Suppressor macrophage (primary cell): ENCODE data around the gene GGTA1.
A peak's percentile ranks its signal among the peaks of the same experiment; 100 is the strongest.
"Not testable (repeated sequence)": the region's sequence is repeated elsewhere in the genome, so short reads cannot be mapped to it uniquely, and the experiment has no call there.

Experiments
- DNase-seq, 4 experiments: peaks; one replicate each; pipeline ENCODE4 v3.0.0-alpha.2; 2020 to 2022
- total RNA-seq, 17 experiments: gene quantifications; one replicate each; lab custom pipeline; 2026; ENCODE audit warnings: mixed read lengths in 6 of 17, inconsistent platforms in 3 of 17; lab: John Stamatoyannopoulos, UW

The GGTA1 gene
- total RNA-seq = 4.4 to 65.1 (median 19.9) reads per million in 17 experiments

DNA sequence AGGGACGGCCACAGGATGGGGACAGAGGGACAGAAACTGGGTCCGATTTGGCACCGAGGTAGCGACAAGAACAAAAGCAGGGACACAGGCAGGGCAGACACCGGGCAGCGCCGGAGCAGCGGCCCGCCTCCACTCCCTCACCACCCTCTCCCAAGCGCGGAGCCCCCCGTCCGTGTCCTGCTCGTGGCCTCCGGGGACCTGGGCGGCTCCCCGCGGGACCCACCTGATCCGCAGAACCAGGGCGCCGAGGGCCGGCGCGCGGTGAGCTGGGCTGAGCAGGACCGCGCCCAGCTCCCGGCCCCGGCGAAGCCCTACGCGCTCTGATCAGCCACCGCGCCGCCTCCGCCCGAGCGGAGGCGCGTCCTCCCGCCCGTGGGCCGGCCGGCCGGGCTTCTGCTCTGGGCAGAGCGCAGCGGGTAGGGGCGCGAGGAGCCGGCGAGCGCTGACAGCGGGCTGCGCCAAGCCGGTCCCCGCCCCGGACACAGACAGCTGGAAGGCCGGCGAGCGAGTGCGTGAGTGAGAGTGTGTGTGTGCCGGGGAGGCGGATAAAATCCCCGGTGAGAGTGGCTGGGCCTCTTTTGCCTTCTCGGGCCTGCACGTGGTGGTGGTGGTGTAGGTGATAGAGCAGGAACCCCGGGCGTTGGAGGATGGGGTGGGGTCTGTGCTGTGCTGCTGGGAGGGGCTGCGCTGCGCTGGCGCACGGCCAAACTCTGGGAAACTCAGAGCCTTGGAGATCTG lies at the start of gene GGTA1:
TSS of gene GGTA1 (minus strand) at position 418 of the 738 bp plus-strand sequence. CDS start 31,922 bp downstream, outside the sequence.
- DNase-seq = peak; percentile 81 to 91 (median 86)

DNA sequence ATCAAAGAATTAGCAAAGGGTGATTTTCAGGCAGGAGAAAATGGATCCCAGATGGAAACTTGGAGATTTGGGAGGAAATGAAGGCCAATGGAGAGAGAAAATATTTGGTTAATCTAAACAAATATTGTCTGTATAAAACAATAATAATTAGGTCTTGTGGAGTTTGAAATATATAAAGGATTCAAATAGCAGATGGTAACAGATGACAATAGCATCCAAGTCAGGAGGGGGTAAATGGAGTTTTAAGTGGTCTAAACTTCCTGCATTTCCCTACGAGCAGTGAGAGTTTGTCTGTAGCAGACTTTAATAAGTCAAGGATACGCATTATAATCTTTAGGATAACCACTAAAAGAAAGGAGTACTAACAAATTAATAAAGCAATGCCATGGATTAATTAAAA lies 49.0 kb upstream of the GGTA1 start:
- DNase-seq = no peak

DNA sequence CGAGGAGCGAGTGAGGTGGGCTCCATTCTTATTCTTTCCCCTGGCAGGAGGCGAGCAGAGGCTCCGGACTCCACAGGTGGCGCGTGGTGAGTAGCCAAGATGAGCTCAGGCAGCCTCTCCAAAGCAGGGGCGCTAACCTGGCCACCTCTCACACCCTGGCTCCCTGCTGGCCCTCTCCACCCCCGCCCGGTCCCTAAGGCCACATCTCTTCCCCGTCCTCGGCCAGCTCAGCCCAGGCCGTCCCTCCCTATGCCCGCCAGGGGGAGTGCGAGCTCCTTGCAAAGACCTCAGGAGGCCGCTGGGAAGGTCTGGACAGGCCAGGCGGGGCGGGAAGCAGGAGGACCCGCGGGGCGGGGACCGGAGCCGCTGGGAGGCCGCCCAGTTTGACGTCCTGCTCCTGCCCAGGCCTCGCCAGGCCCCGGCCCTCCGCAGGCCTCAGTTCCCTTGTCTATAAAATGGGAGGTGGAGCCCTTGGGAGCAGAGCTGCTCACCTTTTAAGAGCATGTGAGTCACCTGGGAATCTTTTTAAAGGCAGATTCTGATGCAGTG lies 46.3 kb upstream of the GGTA1 start:
- peak; percentile 96 to 98 (median 97) for DNase-seq

- DNase-seq = no peak
Measured at GRCh38 chr9:121545150-121545874, 45.7 kb upstream of the GGTA1 start.

DNA sequence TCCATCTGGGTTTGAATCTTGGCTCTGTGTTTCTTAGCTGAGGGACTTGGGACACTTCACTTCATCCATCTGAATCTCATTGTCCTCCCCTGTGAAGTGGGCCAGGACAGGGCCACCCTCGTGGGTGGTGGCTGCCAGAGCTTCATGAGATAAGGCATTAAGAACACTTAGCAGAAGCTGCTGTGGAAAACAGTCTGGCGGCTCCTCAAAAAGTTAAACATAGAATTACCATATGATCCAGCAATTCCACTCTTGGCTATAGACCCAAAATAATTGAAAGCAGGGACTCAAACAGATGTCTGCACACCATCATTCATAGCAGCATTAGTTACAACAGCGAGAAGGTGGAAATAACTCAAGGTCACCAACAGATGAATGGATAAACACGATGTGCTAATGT lies 42.4 kb upstream of the GGTA1 start:
- no peak for DNase-seq

DNA sequence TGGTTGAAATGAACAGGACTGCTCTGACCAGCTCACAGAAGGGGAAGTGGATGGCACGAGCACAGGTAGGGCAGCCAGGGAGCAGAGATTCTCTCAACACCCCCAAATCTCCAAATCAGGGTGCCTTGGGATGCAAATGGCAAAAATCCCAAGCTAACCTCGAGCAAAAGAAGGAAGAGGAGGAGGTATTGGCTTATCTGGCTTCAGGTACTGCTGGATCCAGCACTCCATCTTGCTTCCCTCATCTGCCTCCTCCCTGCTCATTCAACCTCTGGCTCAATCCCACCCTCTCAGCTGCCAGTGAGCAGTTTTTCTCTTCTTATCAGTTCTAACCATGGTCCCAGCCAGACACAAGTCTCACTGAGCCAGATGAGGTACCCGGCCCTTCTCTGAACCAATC lies 41.6 kb upstream of the GGTA1 start:
- no peak for DNase-seq

- peak in 3 of 4 experiments; percentile 26 to 46 (median 43) for DNase-seq
Measured at GRCh38 chr9:121538221-121538620, 38.6 kb upstream of the GGTA1 start.

GRCh38 chr9:121537283-121537682 lies 37.6 kb upstream of the GGTA1 start:
- DNase-seq = peak; percentile 34 to 58 (median 54)

DNA sequence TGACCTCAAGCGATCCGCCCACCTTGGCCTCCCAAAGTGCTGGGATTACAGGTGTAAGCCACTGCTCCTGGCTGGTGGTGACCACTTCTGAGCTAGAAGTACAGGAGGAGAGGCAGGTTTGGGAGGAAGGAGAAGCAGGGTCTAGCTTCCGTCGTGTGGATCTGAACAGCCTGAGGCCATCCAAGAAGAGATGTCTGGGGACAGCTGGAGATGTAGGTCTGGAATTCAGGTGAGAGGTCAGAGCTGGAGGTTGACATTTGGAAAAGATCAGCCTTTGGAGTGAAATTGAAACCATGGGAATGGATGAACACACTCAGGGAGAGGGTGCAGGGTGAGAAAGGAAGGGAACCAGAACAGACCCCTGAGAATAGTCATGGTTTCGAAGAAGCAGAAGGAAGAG lies 33.2 kb upstream of the GGTA1 start:
- DNase-seq = no peak

DNA sequence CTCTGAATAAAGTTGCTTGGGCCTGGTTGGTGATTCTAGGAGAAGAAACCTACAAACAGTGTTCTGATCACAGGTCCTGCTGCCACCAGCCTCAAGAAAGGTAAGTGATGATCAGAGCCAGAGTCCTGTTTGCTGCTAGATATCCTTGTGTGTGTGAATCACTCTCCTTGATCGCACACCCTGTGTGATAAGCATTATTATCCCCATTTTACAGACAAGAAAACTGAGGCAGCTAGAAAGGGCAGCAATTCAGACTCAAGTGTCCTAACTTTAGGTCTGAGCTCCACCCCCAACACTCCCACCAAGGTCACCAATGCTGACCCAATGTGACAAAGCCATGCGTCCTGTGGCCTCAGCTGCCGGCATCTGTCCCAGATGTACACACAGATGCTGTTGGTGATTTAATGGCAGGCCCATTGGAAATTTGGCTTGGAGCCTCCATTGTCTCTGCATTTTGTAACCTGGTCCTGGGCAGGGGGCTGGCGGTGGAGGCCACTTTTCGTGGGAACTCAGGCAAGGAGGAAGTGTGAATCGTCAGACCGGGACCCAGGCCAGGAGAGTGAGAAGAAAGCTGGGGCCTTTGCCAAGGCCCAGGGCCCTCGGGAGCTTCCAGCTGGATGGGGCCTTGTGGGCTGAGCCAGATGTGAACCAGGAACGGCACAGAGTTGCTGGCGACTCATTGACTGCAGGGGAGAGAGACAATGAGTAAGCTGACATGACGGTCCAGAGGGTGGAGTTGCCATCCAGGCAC lies 29.8 kb upstream of the GGTA1 start:
- DNase-seq = peak; percentile 15 to 57 (median 46)

DNA sequence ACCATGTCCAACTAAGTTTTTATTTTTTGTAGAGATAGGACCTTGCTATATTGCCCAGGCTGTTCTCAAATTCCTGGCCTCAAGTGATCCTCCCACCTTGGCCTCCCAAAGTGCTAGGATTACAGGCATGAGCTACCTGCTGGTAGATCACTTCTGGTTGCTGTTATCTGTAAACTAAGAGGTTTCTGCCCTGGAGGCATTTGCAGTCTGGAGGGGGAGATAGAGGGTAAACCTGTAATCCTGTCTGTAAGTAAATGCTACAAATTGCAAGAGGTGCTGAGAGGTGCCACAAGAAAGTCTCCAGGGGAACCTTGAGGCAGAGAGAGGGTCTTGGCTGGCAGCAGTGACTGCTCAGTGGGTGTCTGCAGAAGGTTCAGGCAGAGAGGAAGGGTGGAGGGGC lies 29.0 kb upstream of the GGTA1 start:
- DNase-seq = no peak

GRCh38 chr9:121527371-121527770 lies 27.7 kb upstream of the GGTA1 start:
- no peak for DNase-seq

GRCh38 chr9:121519688-121520087 lies 20.0 kb upstream of the GGTA1 start:
- not testable (repeated sequence) for DNase-seq

DNA sequence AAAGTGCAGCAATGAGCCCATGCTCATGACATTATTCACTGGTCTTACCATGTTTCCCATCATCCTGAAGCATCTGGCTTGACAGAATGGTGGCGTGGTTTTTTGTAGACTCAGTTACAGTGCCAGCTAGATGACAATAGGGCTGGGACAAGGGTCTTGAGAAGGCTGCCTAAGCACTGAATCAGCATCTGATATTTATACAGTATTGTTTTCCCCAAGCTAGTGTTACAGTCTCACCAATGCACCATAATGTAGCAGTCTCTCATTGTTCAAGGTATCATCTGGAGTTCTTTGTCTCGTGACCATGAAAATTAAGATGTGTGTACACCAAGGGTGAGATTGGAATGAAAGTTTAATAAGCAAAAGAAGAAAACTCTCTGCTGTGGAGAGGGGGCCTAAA lies 19.0 kb upstream of the GGTA1 start:
- DNase-seq = no peak

GRCh38 chr9:121513166-121513565 lies 13.5 kb upstream of the GGTA1 start:
- peak; percentile 52 to 78 (median 60) for DNase-seq

DNA sequence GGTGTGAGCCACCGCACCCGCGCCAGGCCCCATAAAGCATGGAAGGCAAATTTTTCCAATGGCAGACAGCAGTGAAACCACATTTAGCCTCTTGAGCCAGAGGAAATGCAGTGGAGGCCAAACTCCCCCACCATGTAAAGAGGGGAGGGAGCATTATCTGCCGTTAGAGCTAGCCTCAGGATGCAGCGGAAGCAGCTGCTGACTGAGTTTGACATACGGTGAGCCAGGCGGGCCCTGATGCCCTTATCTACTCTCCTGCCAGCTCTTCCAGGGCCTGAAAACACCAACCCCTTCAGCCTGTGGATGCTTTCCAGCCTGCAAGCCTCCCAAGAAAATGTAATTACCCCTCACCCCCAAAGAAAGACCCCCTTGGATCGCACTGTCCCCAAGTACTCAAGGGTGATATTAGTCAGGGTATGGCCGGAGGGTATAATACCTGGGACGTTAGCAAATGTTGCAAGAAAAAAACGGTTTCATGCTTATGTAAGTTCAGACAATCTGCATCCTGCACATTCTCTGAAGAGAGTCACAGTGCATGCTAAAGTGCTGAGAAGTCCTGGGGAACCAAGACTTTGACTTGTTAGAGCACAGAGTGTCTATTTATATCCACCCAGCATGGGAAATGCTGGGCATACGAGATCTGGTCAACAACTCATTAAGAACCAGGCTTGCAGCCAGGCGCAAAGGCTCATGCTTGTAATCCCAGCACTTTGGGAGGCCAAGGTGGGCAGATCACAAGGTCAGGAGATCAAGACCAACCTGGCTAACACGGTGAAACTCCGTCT lies 11.3 kb upstream of the GGTA1 start:
- peak in 1 of 4 experiments; percentile 12 for DNase-seq

- DNase-seq = no peak
Measured at GRCh38 chr9:121509180-121509579, 9.5 kb upstream of the GGTA1 start.

DNA sequence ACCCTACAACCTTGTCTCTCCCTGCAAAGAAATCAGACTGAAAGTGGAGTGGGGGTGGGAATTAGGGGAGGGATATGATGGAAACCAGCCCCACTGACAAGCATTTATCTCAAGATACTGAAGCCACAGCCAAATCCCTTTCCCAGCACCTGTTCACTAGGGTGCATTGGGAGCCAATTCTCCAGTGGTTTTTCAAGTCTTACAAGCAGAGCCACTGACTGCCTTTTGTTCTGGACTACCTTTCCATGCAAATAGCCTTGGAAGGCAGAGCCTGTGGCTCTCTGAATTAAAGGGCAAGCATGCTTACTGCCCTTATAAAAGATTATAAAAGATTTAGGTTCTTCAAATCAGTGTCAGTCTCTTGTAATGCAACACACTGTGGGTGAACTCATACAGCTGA lies 8.8 kb upstream of the GGTA1 start:
- peak in 3 of 4 experiments; percentile 18 to 38 (median 31) for DNase-seq

- peak; percentile 16 to 50 (median 42) for DNase-seq
Measured at GRCh38 chr9:121505903-121506735, 6.5 kb upstream of the GGTA1 start.

- DNase-seq = peak; percentile 78 to 90 (median 84)
Measured at GRCh38 chr9:121503444-121503843, 3.8 kb upstream of the GGTA1 start.

DNA sequence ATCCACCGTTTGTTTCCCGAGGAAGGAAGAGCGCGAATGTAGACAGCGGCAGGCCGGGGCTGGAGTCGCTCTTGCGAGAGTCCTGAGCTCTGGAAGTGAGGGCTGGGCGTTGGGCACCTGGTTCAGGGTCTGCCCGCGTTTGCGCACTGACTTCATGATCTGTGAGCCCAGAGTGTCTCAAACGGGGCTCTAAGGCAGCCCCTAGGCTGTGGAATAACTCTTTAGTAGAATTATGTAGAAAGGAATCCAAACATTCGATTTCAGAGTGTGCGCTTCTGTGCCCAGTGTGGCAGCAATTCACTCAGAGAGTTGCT lies 478 bp upstream of the GGTA1 start:
- no peak for DNase-seq

DNA sequence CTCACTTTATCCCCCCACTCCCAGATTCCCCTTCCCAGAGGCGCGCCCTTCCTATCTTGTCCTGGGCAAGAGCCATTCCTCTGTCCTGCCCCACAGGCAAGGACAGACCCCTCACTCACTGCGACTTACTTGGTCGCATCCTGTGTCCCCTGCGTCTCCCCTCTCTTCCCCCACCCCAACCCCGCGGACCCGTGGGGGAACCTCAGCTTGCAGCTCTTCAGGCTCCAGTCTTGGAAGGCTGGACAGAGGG lies 542 bp downstream of the GGTA1 start:
- peak in 1 of 4 experiments; percentile 31 for DNase-seq
